Measurements from ENCODE around the gene ERBB2.
"Not testable (repeated sequence)": the region's sequence is repeated elsewhere in the genome, so short reads cannot be mapped to it uniquely, and the experiment has no call there.

ERBB2 gene

DNA sequence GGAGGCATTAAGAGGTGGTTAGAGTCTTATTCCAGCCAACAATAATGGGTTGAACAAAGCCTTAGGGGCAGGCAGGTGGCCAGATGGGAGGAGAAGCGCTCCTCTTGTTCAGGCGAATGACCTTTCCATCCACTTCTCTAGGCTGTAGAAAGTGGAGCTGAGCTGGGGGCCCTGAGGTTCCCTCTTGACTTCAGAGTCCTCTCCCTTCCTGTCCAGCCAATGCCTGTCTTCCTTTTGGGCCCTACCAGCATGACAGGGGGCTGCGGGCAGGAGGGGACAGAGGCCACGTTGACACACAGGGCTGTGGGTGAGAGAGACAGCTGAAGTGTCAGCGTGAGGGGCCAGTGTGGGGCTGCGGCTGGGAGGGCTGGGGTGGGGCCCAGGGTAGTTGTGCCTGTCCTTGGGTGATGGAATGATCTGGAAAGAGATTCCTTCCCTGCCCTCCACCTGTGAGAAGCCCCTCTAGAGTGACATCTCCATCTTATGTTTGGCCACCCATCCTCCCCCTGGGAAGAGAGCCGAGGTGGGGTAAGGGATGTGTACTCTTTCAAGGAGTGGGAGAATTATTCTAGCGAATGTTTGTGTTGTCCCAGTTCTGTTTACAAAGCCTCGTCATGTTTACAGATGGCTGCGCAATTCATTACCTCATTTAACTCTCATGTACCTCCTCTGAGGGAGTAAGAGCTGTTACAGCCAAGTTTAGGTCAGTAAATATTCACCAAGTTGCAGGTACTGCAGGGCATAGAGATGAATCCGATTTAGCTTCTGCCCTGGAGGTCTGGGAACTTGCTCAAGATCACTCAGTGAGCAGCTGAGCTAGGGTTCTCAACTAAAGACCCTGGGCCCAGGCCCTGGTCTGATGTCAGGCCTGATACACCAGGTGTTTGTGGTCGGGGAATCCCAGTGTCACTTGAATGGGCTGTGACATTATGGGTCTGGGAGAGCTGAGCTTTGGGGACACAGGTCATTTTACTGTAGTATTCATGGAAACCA lies 3.3 kb downstream of the ERBB2 start:
- no peak for DNase-seq (ENCODE audit: low read depth in 2 of 3, low spot score in 1 of 3)

DNA sequence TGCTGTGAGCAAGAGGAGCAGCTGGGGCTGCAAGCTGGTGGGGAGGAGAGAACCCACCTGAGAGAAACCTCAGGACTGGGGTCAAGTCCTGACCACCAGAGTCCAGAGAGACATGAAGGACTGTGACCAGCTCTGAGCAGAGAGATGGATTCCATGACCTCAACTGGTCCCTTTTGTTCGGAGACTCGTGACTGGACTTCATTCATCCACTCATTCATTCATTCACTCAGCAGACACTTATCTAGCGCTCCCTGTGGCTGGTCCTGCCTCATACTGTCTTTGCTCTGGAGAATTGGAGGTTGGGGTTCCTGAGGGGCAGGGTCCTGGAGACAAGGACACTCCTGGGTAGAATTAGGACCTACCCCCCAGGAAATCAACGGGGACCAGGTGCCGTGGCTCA lies 4.0 kb downstream of the ERBB2 start:
- no peak for DNase-seq (ENCODE audit: low read depth in 2 of 3, low spot score in 1 of 3)

DNA sequence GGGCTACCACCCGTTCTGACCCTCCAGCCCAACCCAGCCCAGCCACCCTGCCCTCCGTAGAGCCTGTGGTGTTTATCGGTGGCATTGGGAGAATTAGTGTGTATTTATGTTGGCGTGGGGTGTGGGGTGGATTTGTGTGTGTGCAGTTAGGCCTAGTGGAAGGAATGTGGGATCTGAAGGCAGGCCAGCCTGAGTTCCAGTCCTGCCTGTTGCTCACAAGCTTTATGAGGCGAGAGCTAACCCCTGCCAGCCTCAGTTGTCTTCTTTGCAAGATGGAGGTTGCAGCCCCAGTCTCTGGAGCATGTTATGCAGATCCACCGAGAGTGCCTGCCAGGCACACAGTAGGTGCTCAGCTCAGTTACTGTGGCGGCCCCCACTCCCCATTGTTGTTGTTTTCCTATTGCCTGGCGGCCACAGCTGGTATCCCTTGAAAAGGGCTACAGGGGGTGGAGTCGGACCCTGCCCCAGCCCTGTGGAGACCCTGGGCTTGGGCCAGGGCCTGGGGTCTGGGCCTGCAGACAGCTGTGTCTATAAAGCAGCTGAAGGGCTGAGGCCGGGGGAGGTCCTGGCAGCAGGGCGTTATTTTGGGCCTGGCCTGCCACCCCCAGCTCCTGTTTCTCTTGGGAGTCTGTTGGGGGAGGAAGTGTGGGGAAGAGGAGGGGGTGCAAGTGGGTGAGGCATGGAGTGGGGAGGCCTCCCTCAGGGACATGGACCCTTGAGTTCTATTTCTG lies 5.1 kb downstream of the ERBB2 start:
- DNase-seq (ENCODE audit: low read depth in 2 of 3, low spot score in 1 of 3) = no peak

DNA sequence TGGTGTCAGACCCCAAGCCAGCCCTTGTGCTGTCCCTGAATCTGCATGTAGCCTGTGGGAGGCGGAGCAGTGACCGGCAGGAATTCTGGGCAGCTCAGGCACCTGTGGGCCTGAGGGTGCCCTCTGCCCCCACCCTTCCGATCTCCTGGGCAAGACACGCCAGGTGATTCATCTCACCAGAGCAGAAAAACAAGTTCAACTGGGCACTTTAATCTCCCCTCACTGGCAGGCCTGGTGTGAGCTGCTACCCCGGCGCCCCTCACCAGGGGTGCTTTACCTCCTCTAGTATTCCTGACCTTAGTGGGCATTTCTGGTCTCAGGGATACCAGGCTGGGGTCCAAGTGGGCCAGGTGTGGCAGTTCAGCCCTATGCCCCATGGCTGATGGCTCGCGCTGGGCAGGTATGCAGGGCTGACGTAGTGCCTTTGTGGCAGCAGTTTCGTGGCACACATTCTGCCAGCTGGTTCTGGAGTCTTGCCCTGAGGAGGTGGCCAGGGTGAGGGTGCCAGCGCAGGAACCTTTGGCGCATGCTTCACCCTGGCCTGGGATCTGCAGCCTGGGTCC lies 6.0 kb downstream of the ERBB2 start:
- DNase-seq (ENCODE audit: low read depth in 2 of 3, low spot score in 1 of 3) = no peak

- DNase-seq (ENCODE audit: low read depth in 2 of 3, low spot score in 1 of 3) = no peak
Measured at GRCh38 chr17:39706383-39706782, 6.5 kb downstream of the ERBB2 start.

DNA sequence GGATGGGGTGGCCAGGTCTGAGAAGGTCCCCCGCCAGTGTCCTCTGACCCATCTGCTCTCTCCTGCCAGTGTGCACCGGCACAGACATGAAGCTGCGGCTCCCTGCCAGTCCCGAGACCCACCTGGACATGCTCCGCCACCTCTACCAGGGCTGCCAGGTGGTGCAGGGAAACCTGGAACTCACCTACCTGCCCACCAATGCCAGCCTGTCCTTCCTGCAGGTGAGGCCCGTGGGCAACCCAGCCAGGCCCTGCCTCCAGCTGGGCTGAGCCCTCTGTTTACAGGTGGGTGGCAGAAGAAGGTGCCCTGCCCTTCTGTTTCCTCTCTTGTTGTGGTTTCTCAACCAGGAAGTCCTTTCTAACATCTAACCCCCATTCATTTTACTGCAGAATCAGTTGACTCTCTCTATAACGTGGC lies 7.1 kb downstream of the ERBB2 start:
- no peak for DNase-seq (ENCODE audit: low read depth in 2 of 3, low spot score in 1 of 3)

GRCh38 chr17:39709319-39709997 lies 9.6 kb downstream of the ERBB2 start:
- no peak for DNase-seq (ENCODE audit: low read depth in 2 of 3, low spot score in 1 of 3)

GRCh38 chr17:39709998-39710964 lies 10.4 kb downstream of the ERBB2 start:
- no peak for DNase-seq (ENCODE audit: low read depth in 2 of 3, low spot score in 1 of 3)

DNA sequence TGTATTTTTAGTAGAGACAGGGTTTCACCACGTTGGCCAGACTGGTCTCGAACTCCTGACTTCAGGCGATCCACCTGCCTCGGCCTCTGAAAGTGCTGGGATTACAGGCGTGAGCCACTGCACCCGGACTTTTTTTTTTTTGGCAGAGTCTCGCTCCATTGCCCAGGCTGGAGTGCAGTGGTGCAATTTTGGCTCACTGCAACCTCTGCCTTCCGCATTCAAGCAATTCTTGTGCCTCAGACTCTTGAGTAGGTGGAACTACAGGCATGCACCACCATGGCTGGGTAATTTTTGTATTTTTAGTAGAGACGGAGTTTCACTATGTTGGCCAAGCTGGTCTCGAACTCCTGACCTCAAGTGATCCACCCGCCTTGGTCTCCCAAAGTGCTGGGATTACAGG lies 11.2 kb downstream of the ERBB2 start:
- DNase-seq (ENCODE audit: low read depth in 2 of 3, low spot score in 1 of 3) = not testable (repeated sequence)

GRCh38 chr17:39711851-39712250 lies 12.0 kb downstream of the ERBB2 start:
- no peak for DNase-seq (ENCODE audit: low read depth in 2 of 3, low spot score in 1 of 3)

DNA sequence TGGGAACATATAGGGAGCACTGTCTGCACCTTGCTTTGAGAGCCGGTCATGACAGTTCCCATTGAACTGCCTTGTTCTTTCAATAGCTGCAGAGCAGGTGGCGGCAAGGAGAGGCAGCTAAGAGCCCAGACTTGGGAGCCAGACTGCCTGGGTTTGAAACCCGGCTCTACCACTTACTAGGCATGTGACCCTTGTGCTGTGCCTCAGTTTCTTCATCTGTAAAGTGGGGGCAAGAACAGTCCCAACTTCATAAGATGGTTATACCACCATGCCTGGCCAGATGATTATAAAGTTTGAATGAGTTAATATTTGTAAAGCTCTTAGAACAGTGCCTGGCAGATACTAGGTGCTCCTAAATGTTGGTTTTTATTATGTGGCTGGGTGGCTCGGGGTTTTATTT lies 14.4 kb downstream of the ERBB2 start:
- DNase-seq (ENCODE audit: low read depth in 2 of 3, low spot score in 1 of 3) = no peak

DNA sequence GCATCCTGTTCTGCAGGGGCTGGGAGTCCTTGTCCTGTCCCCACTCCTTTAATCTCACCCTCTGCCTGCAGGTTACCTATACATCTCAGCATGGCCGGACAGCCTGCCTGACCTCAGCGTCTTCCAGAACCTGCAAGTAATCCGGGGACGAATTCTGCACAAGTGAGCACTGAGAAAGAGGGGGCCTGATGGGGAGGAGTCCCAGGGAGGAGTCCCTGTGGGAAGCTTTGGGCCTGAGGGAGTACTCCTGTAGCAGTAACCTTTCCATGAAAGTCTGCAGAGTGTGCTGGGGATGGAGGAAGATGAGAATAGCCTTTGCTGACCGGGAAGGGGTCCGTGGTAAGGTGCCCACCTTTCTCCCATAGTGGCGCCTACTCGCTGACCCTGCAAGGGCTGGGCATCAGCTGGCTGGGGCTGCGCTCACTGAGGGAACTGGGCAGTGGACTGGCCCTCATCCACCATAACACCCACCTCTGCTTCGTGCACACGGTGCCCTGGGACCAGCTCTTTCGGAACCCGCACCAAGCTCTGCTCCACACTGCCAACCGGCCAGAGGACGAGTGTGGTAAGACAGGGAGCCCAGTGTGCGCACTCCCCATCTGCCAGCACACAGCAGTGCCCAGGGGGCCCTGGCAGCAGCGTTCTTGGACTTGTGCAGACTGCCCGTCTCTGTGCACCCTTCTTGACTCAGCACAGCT lies 15.7 kb downstream of the ERBB2 start:
- DNase-seq (ENCODE audit: low read depth in 2 of 3, low spot score in 1 of 3) = no peak

DNA sequence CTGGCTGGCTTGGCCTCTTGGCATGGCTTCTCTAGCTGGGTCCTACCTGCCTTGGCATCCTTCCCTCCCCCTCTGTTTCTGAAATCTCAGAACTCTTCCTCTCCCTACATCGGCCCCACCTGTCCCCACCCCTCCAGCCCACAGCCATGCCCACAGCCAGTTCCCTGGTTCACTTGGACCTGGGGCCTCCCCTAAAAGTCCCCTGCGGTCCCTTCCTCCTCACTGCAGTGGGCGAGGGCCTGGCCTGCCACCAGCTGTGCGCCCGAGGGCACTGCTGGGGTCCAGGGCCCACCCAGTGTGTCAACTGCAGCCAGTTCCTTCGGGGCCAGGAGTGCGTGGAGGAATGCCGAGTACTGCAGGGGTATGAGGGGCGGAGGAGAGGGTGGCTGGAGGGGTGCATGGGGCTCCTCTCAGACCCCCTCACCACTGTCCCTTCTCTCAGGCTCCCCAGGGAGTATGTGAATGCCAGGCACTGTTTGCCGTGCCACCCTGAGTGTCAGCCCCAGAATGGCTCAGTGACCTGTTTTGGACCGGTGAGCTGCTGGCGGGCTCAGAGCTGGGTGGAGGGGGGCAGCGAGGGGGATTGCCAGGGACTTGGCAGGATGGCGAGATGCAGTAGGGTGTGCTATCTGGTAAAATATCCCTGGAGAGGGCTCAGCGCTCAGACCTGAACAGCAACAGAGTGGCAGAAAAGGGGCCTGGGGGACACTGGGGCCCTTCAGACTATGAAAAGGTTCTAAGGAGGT lies 16.4 kb downstream of the ERBB2 start:
- DNase-seq (ENCODE audit: low read depth in 2 of 3, low spot score in 1 of 3) = no peak

DNA sequence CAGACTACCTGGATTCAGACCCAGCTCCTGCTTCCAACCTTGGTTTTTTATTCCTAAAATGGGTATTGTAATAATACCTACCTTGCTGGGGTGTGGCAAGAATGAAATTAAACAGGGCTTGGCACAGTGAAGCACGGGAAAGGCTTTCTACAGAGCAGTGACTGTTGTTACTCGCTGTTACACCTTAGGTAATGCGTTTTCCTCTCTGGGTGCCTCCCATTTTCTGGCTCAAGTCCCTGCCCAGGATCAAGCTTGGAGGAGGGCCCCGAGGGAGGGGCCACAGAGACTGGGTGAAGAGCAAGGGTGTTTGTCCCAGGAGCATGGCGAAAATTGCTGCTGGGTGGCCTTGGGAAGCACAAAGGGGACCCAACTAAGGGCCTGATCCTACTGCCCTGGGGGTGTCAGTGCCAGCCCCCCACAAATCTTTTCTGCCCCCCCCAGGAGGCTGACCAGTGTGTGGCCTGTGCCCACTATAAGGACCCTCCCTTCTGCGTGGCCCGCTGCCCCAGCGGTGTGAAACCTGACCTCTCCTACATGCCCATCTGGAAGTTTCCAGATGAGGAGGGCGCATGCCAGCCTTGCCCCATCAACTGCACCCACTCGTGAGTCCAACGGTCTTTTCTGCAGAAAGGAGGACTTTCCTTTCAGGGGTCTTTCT lies 17.1 kb downstream of the ERBB2 start:
- no peak for DNase-seq (ENCODE audit: low read depth in 2 of 3, low spot score in 1 of 3)

- DNase-seq (ENCODE audit: low read depth in 2 of 3, low spot score in 1 of 3) = no peak
Measured at GRCh38 chr17:39717660-39718059, 17.8 kb downstream of the ERBB2 start.

GRCh38 chr17:39719563-39720355 lies 19.9 kb downstream of the ERBB2 start:
- no peak for DNase-seq (ENCODE audit: low read depth in 2 of 3, low spot score in 1 of 3)

DNA sequence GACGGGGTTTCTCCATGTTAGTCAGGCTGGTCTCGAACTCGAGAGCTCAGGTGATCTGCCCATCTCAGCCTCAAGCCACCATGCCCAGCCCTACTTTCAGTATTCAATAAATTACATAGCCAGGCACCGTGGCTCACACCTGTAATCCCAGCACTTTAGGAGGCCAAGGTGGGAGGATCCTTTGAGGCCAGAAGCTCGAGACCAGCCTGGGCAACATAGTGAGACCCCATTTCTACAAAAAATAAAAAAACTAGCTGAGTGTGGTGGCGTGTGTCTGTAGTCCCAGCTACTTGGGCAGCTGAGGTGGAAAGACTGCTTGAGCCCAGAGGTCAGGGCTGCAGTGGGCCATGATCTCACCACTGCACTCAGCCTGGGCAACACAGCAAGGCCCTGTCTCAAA lies 22.2 kb downstream of the ERBB2 start:
- DNase-seq (ENCODE audit: low read depth in 2 of 3, low spot score in 1 of 3) = no peak

All from stimulated activated CD4-positive, alpha-beta T cell treated with anti-CD3 and anti-CD28 coated beads, Interleukin-12 subunit alpha, Interleukin-12 subunit beta, amount 100 ng/mL, for 48 hours (primary cell).